Activated naive CD8-positive, alpha-beta T cell treated with anti-CD3 and anti-CD28 coated beads for 36 hours (primary cell): ENCODE data around the gene KDSR. TPM values are rescaled to one million over a fixed set of nuclear protein-coding genes. Genes with fewer than 3 reads are reported as not detected.
A peak's percentile ranks its signal among the peaks of the same experiment; 100 is the strongest.

Source experiments
- DNase-seq: peaks from one replicate; pipeline ENCODE4 v3.0.0; 2021
- H3K27ac Mint-ChIP-seq: one replicate; pipeline ENCODE4 v1.8.0; 2022; ENCODE audit warnings: mild to moderate bottlenecking, moderate library complexity, mixed read lengths
- H3K27me3 Mint-ChIP-seq: one replicate; pipeline ENCODE4 v1.8.0; 2022; ENCODE audit warnings: mild to moderate bottlenecking, mixed read lengths
- H3K36me3 Mint-ChIP-seq: one replicate; pipeline ENCODE4 v1.8.0; 2021; ENCODE audit warnings: mild to moderate bottlenecking, mixed read lengths
- H3K4me1 Mint-ChIP-seq: one replicate; pipeline ENCODE4 v1.8.0; 2021; ENCODE audit warnings: mixed read lengths
- H3K4me3 Mint-ChIP-seq: one replicate; pipeline ENCODE4 v1.8.0; 2022; ENCODE audit warnings: mild to moderate bottlenecking, moderate library complexity, mixed read lengths
- H3K9me3 Mint-ChIP-seq: one replicate; pipeline ENCODE4 v1.8.0; 2022; ENCODE audit warnings: mixed read lengths
- total RNA-seq, 2 experiments: library from RNA; stranded (reverse); gene quantifications; one replicate each; pipeline ENCODE4 v1.2.3, GENCODE V29; 2021

The KDSR gene
- 10 to 100 TPM; 50.5 to 55.8 TPM for total RNA-seq

GRCh38 chr18:63367053-63367953 is at the start of gene KDSR:
Gene KDSR, minus strand, starts transcription at chr18:63367206. Its CDS starts 88 bp downstream, at chr18:63367118.
- peaks cover 18% of the 10 kb centered on the region for H3K9me3 Mint-ChIP-seq
- H3K4me1 Mint-ChIP-seq: peaks cover 28% of the 10 kb centered on the region
- DNase-seq: peak; percentile 89
- no peaks in the 10 kb centered on the region for H3K27me3 Mint-ChIP-seq
- H3K27ac Mint-ChIP-seq: peak within 1 kb of the TSS; percentile 87
- peak within 1 kb of the TSS; percentile 96 for H3K4me3 Mint-ChIP-seq
- H3K36me3 Mint-ChIP-seq: peaks cover 39% of the 10 kb centered on the region

- Mint-ChIP-seq H3K9me3 (no peaks in the 10 kb centered on the region), H3K27me3 (no peaks in the 10 kb centered on the region), H3K27ac (peak overlapping the region; percentile 40), H3K4me1 (peaks cover 46% of the 10 kb centered on the region), H3K36me3 (peaks cover 26% of the 10 kb centered on the region), H3K4me3 (no peak overlapping the region)
- no peak for DNase-seq
Measured at GRCh38 chr18:63412953-63413352, 45.9 kb upstream of the KDSR start.

GRCh38 chr18:63410792-63411191 is 43.8 kb upstream of the KDSR start:
- Mint-ChIP-seq H3K27ac (peak overlapping the region; percentile 36), H3K4me3 (no peak overlapping the region), H3K4me1 (peaks cover 46% of the 10 kb centered on the region), H3K9me3 (no peaks in the 10 kb centered on the region), H3K27me3 (no peaks in the 10 kb centered on the region), H3K36me3 (peaks cover 31% of the 10 kb centered on the region)
- DNase-seq: no peak

- peaks cover 25% of the 10 kb centered on the region for H3K36me3 Mint-ChIP-seq
- no peaks in the 10 kb centered on the region for H3K27me3 Mint-ChIP-seq
- no peak for DNase-seq
- peaks cover 41% of the 10 kb centered on the region for H3K4me1 Mint-ChIP-seq
- no peaks in the 10 kb centered on the region for H3K9me3 Mint-ChIP-seq
- H3K27ac Mint-ChIP-seq: peak overlapping the region; percentile 51
- no peak overlapping the region for H3K4me3 Mint-ChIP-seq
Measured at GRCh38 chr18:63409301-63409700, 42.3 kb upstream of the KDSR start.

GRCh38 chr18:63407734-63408133 is 40.7 kb upstream of the KDSR start:
- Mint-ChIP-seq H3K9me3 (no peaks in the 10 kb centered on the region), H3K4me3 (no peak overlapping the region), H3K36me3 (peaks cover 25% of the 10 kb centered on the region), H3K4me1 (peaks cover 34% of the 10 kb centered on the region), H3K27me3 (no peaks in the 10 kb centered on the region), H3K27ac (peak overlapping the region; percentile 6)
- DNase-seq: no peak

- Mint-ChIP-seq H3K9me3 (no peaks in the 10 kb centered on the region), H3K27ac (no peak overlapping the region), H3K36me3 (peaks cover 26% of the 10 kb centered on the region), H3K27me3 (no peaks in the 10 kb centered on the region), H3K4me3 (no peak overlapping the region), H3K4me1 (peaks cover 30% of the 10 kb centered on the region)
- DNase-seq: no peak
Measured at GRCh38 chr18:63405986-63406385, 39.0 kb upstream of the KDSR start.

GRCh38 chr18:63402246-63403162 is 35.5 kb upstream of the KDSR start:
- Mint-ChIP-seq H3K36me3 (peaks cover 16% of the 10 kb centered on the region), H3K27me3 (no peaks in the 10 kb centered on the region)

GRCh38 chr18:63399300-63399699 is 32.3 kb upstream of the KDSR start:
- H3K27me3 Mint-ChIP-seq: no peaks in the 10 kb centered on the region
- no peak overlapping the region for H3K27ac Mint-ChIP-seq
- peaks cover 14% of the 10 kb centered on the region for H3K36me3 Mint-ChIP-seq
- no peaks in the 10 kb centered on the region for H3K9me3 Mint-ChIP-seq
- DNase-seq: no peak
- H3K4me1 Mint-ChIP-seq: peaks cover 11% of the 10 kb centered on the region
- H3K4me3 Mint-ChIP-seq: no peak overlapping the region

More at GRCh38 chr18:63402246-63403162, 35.5 kb upstream of the KDSR start:
- Mint-ChIP-seq H3K4me1 (peaks cover 11% of the 10 kb centered on the region), H3K9me3 (no peaks in the 10 kb centered on the region), H3K4me3 (no peak overlapping the region), H3K27ac (peak overlapping the region; percentile 42)
- no peak for DNase-seq

GRCh38 chr18:63397349-63397748 is 30.3 kb upstream of the KDSR start:
- H3K4me1 Mint-ChIP-seq: peaks cover 6% of the 10 kb centered on the region
- no peaks in the 10 kb centered on the region for H3K9me3 Mint-ChIP-seq
- no peak for DNase-seq
- H3K4me3 Mint-ChIP-seq: no peak overlapping the region
- peaks cover 8% of the 10 kb centered on the region for H3K36me3 Mint-ChIP-seq
- no peaks in the 10 kb centered on the region for H3K27me3 Mint-ChIP-seq
- no peak overlapping the region for H3K27ac Mint-ChIP-seq

GRCh38 chr18:63395503-63395902 is 28.5 kb upstream of the KDSR start:
- H3K27ac Mint-ChIP-seq: no peak overlapping the region
- H3K9me3 Mint-ChIP-seq: no peaks in the 10 kb centered on the region
- peaks cover 10% of the 10 kb centered on the region for H3K36me3 Mint-ChIP-seq
- H3K4me1 Mint-ChIP-seq: peaks cover 6% of the 10 kb centered on the region
- no peak for DNase-seq
- no peak overlapping the region for H3K4me3 Mint-ChIP-seq
- H3K27me3 Mint-ChIP-seq: no peaks in the 10 kb centered on the region

- Mint-ChIP-seq H3K4me3 (no peak overlapping the region), H3K9me3 (no peaks in the 10 kb centered on the region), H3K27me3 (no peaks in the 10 kb centered on the region), H3K27ac (no peak overlapping the region), H3K36me3 (peaks cover 9% of the 10 kb centered on the region), H3K4me1 (peaks cover 1% of the 10 kb centered on the region)
- no peak for DNase-seq
Measured at GRCh38 chr18:63394954-63395353, 27.9 kb upstream of the KDSR start.

GRCh38 chr18:63387861-63388260 is 20.9 kb upstream of the KDSR start:
- DNase-seq: no peak
- peaks cover 14% of the 10 kb centered on the region for H3K36me3 Mint-ChIP-seq
- no peak overlapping the region for H3K4me3 Mint-ChIP-seq
- no peak overlapping the region for H3K27ac Mint-ChIP-seq
- peaks cover 2% of the 10 kb centered on the region for H3K9me3 Mint-ChIP-seq
- no peaks in the 10 kb centered on the region for H3K27me3 Mint-ChIP-seq
- no peaks in the 10 kb centered on the region for H3K4me1 Mint-ChIP-seq

- peaks cover 2% of the 10 kb centered on the region for H3K9me3 Mint-ChIP-seq
- H3K36me3 Mint-ChIP-seq: peaks cover 12% of the 10 kb centered on the region
- no peak overlapping the region for H3K4me3 Mint-ChIP-seq
- no peak overlapping the region for H3K27ac Mint-ChIP-seq
- H3K27me3 Mint-ChIP-seq: no peaks in the 10 kb centered on the region
- H3K4me1 Mint-ChIP-seq: peaks cover 14% of the 10 kb centered on the region
- DNase-seq: no peak
Measured at GRCh38 chr18:63382843-63383242, 15.8 kb upstream of the KDSR start.

- no peak for DNase-seq
- peaks cover 14% of the 10 kb centered on the region for H3K4me1 Mint-ChIP-seq
- peak overlapping the region; percentile 57 for H3K27ac Mint-ChIP-seq
- no peak overlapping the region for H3K4me3 Mint-ChIP-seq
- H3K36me3 Mint-ChIP-seq: peaks cover 12% of the 10 kb centered on the region
- peaks cover 2% of the 10 kb centered on the region for H3K9me3 Mint-ChIP-seq
- no peaks in the 10 kb centered on the region for H3K27me3 Mint-ChIP-seq
Measured at GRCh38 chr18:63379639-63379962, 12.6 kb upstream of the KDSR start.

- Mint-ChIP-seq H3K4me1 (peaks cover 14% of the 10 kb centered on the region), H3K27ac (peak overlapping the region; percentile 77), H3K36me3 (peaks cover 12% of the 10 kb centered on the region), H3K27me3 (no peaks in the 10 kb centered on the region), H3K4me3 (peak overlapping the region; percentile 47), H3K9me3 (peaks cover 2% of the 10 kb centered on the region)
- no peak for DNase-seq
Measured at GRCh38 chr18:63378919-63379638, 12.1 kb upstream of the KDSR start.
